Measurements from ENCODE around the gene ITGB7. TPM values are rescaled to one million over a fixed set of nuclear protein-coding genes. Genes with fewer than 3 reads are reported as not detected.

The ITGB7 gene
- total RNA-seq, 1 experiment from 2014 or later, result 1.9 TPM

GRCh38 chr12:53251477-53252348 lies 44.7 kb upstream of the ITGB7 start:
- no peaks in the 10 kb centered on the region for H4K20me1 ChIP-seq (ENCODE audit: low read length)
- BruUV-seq (replicated peaks), result TSS peak; percentile 92
- peak overlapping the region; percentile 97 for H3K4me2 ChIP-seq (ENCODE audit: low read length)
- peaks cover 22% of the 10 kb centered on the region for H3K79me2 ChIP-seq (ENCODE audit: low read length)
- H3K27me3 ChIP-seq (ENCODE audit: low read length), result no peaks in the 10 kb centered on the region
- DNase-seq (peak; percentile 80), ATAC-seq (peak; percentile 83)
- H3F3A ChIP-seq (ENCODE audit: low read length, unreplicated experiment), result no peaks in the 10 kb centered on the region
- peaks cover 19% of the 10 kb centered on the region for H3K4me1 ChIP-seq (ENCODE audit: insufficient read depth, low read length)
- TF ChIP-seq EZH2 (IDR thresholded peaks at IDR 0.05; ENCODE audit: low read length, unreplicated experiment) (no peak), CTCF (conservative IDR thresholded peaks at IDR 0.05; ENCODE audit: low read depth, low read length) (peak; percentile 52), EZH2phosphoT487 (IDR thresholded peaks at IDR 0.05; ENCODE audit: borderline replicate concordance, low read length) (no peak)
- POLR2A ChIA-PET (ENCODE audit: unreplicated experiment), result no interaction called here
- peak overlapping the region; percentile 97 for H2AFZ ChIP-seq (ENCODE audit: low read length)
- H3K36me3 ChIP-seq (ENCODE audit: low read depth, low read length), result peaks cover 4% of the 10 kb centered on the region; the same call in 1 of the 2 replicates
- intact Hi-C loops (cut with micrococcal nuclease), result loop anchor here (2.0 kb wide), 2 partner anchors 17 to 39 kb away; partner anchors contain the start of gene ESPL1
- H3K9me2 ChIP-seq (replicated peaks; ENCODE audit: low read length), result no peaks in the 10 kb centered on the region
- H3K9ac ChIP-seq (ENCODE audit: low read length), result peak overlapping the region; percentile 96
- CTCF ChIA-PET, result interaction anchor here (0.5 to 1.2 kb wide), 2 partner anchors 38 to 45 kb away, joined by 4 to 10 read pairs; partner anchors contain the start of gene ITGB7
- peak overlapping the region; percentile 99 for H3K4me3 ChIP-seq (ENCODE audit: low read length)
- peak overlapping the region; percentile 84 for H3K27ac ChIP-seq (ENCODE audit: low read length)
- H3K9me3 ChIP-seq (ENCODE audit: low read length), result no peaks in the 10 kb centered on the region

GRCh38 chr12:53245286-53245685 lies 38.2 kb upstream of the ITGB7 start:
- Histone ChIP-seq H3K27me3 (ENCODE audit: low read length) (no peaks in the 10 kb centered on the region), H3K36me3 (ENCODE audit: low read depth, low read length) (no peaks in the 10 kb centered on the region), H3K4me3 (ENCODE audit: low read length) (no peak overlapping the region), H3K4me2 (ENCODE audit: low read length) (no peak overlapping the region), H4K20me1 (ENCODE audit: low read length) (no peaks in the 10 kb centered on the region), H3F3A (ENCODE audit: low read length, unreplicated experiment) (no peaks in the 10 kb centered on the region), H2AFZ (ENCODE audit: low read length) (no peak overlapping the region), H3K27ac (ENCODE audit: low read length) (no peak overlapping the region), H3K4me1 (ENCODE audit: insufficient read depth, low read length) (no peaks in the 10 kb centered on the region), H3K79me2 (ENCODE audit: low read length) (no peaks in the 10 kb centered on the region), H3K9me2 (replicated peaks; ENCODE audit: low read length) (no peaks in the 10 kb centered on the region), H3K9me3 (ENCODE audit: low read length) (no peaks in the 10 kb centered on the region), H3K9ac (ENCODE audit: low read length) (no peak overlapping the region)
- BruUV-seq (replicated peaks), result no TSS peak
- intact Hi-C loops (cut with micrococcal nuclease), result no loop called here
- POLR2A ChIA-PET (ENCODE audit: unreplicated experiment), result no interaction called here
- CTCF ChIA-PET, result no interaction called here
- no peak for DNase-seq
- ATAC-seq, result no peak
- TF ChIP-seq CTCF (conservative IDR thresholded peaks at IDR 0.05; ENCODE audit: low read depth, low read length), result no peak
- no peak for TF ChIP-seq EZH2phosphoT487 (IDR thresholded peaks at IDR 0.05; ENCODE audit: borderline replicate concordance, low read length)
- TF ChIP-seq EZH2 (IDR thresholded peaks at IDR 0.05; ENCODE audit: low read length, unreplicated experiment), result no peak

GRCh38 chr12:53244337-53244736 lies 37.3 kb upstream of the ITGB7 start:
- Histone ChIP-seq H3F3A (ENCODE audit: low read length, unreplicated experiment) (no peaks in the 10 kb centered on the region), H3K9ac (ENCODE audit: low read length) (no peak overlapping the region), H2AFZ (ENCODE audit: low read length) (no peak overlapping the region), H3K4me2 (ENCODE audit: low read length) (no peak overlapping the region), H3K9me3 (ENCODE audit: low read length) (no peaks in the 10 kb centered on the region), H3K27me3 (ENCODE audit: low read length) (no peaks in the 10 kb centered on the region), H4K20me1 (ENCODE audit: low read length) (no peaks in the 10 kb centered on the region), H3K79me2 (ENCODE audit: low read length) (no peaks in the 10 kb centered on the region), H3K4me1 (ENCODE audit: insufficient read depth, low read length) (no peaks in the 10 kb centered on the region), H3K27ac (ENCODE audit: low read length) (no peak overlapping the region), H3K9me2 (replicated peaks; ENCODE audit: low read length) (no peaks in the 10 kb centered on the region), H3K36me3 (ENCODE audit: low read depth, low read length) (no peaks in the 10 kb centered on the region), H3K4me3 (ENCODE audit: low read length) (no peak overlapping the region)
- no TSS peak for BruUV-seq (replicated peaks)
- DNase-seq (no peak), ATAC-seq (no peak)
- intact Hi-C loops (cut with micrococcal nuclease), result no loop called here
- ChIA-PET POLR2A (ENCODE audit: unreplicated experiment) (no interaction called here), CTCF (no interaction called here)
- no peak for TF ChIP-seq CTCF (conservative IDR thresholded peaks at IDR 0.05; ENCODE audit: low read depth, low read length)
